Muscle of arm (tissue), 12 donors: ENCODE results near the gene TCF20. TPM values are rescaled to one million over a fixed set of nuclear protein-coding genes. Genes with fewer than 3 reads are reported as not detected.

Source experiments
- polyA plus RNA-seq, 12 donors: library from polyadenylated mRNA; unstranded; fragments of 120-200 nt; gene quantifications; one replicate each; pipeline ENCODE4 v1.2.1, GENCODE V29; 2013; ENCODE audit not compliant: insufficient read length in 12 of 12

TCF20 gene
- polyA plus RNA-seq, 12 donors: 7.4 to 25.5 (median 9.6) TPM; not detected in 1

Other genes with a start within 250 kb of the TCF20 start
- 10 to 100 TPM in 11 of 12 donors, not detected in 1; 11.1 to 26.2 (median 20.1) TPM for gene NAGA, start 199.8 kb downstream of the TCF20 start, polyA plus RNA-seq
- gene PHETA2, start 196.4 kb downstream of the TCF20 start, polyA plus RNA-seq: 10 to 100 TPM in 11 of 12 donors, not detected in 1; 12.1 to 30.6 (median 18.3) TPM
- 100 to 1,000 TPM in 5 of 12 donors, 10 to 100 TPM in 6, not detected in 1; 39.7 to 155 (median 99.5) TPM for gene SMDT1, start 191.0 kb downstream of the TCF20 start, polyA plus RNA-seq
- 100 to 1,000 TPM in 4 of 12 donors, 10 to 100 TPM in 7, not detected in 1; 76.9 to 146 (median 95.8) TPM for gene NDUFA6, start 179.9 kb downstream of the TCF20 start, polyA plus RNA-seq
- gene CYP2D6, start 139.8 kb downstream of the TCF20 start, polyA plus RNA-seq: 1 to 10 TPM in 10 of 12 donors, under 1 TPM in 1, not detected in 1; 0.36 to 6.4 (median 1.7) TPM
- 1 to 10 TPM in 2 of 12 donors, under 1 TPM in 8, not detected in 2; 0.44 to 3.4 (median 0.60) TPM for gene NFAM1, start 161.8 kb upstream of the TCF20 start, polyA plus RNA-seq
- gene RRP7A, start 249.1 kb upstream of the TCF20 start, polyA plus RNA-seq: 10 to 100 TPM in 11 of 12 donors, not detected in 1; 13.3 to 33.3 (median 22.8) TPM